ELF-1 (cell line): Measurements from ENCODE around the gene TTC21A.
A peak's percentile ranks its signal among the peaks of the same experiment; 100 is the strongest.

ENCODE experiments used
- DNase-seq: peaks from one replicate; pipeline ENCODE4 v3.0.0-alpha.2; 2016; ENCODE audit warnings: low read depth, low spot score

Gene TTC21A

GRCh38 chr3:39114456-39114855 lies 7.0 kb downstream of the TTC21A start:
- no peak for DNase-seq

DNA sequence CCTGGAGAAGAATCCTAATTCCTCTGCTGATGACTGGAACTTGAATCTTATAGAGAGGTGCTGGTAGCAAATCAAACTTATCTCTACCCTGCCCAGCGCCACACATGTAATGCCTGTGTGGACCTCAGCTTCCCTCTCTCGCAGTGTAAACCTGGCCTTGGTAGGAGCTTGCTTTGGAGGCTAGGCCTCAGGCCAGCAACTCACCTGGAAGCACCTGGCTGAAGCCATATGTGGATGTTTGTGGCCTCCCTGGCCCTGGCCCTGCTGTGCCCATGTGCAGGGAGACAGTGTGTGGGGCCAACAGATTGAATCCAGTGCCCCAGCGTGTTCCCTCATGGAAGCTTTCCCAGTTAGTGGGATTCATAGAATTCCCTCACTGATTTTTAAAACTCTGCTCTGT lies 8.4 kb downstream of the TTC21A start:
- no peak for DNase-seq

DNA sequence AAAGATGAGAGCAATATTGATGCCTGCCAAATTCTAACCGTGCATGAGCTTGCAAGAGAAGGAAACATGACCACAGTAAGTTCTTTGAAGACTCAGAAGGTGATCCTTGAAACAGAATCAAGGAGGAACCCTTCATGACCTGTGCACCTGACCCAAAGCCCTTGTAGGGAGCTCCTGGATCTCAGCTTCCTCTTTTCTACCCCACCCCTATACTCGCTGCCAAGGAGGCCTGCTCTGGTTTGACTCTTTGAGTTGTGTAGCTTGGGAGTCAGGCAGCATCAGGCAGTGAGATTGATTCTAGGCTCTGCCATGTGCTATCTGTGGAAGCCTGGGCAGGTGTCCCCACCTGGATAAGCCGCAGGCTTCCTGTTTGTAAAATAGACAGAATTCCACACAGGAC lies 10.6 kb downstream of the TTC21A start:
- no peak for DNase-seq

DNA sequence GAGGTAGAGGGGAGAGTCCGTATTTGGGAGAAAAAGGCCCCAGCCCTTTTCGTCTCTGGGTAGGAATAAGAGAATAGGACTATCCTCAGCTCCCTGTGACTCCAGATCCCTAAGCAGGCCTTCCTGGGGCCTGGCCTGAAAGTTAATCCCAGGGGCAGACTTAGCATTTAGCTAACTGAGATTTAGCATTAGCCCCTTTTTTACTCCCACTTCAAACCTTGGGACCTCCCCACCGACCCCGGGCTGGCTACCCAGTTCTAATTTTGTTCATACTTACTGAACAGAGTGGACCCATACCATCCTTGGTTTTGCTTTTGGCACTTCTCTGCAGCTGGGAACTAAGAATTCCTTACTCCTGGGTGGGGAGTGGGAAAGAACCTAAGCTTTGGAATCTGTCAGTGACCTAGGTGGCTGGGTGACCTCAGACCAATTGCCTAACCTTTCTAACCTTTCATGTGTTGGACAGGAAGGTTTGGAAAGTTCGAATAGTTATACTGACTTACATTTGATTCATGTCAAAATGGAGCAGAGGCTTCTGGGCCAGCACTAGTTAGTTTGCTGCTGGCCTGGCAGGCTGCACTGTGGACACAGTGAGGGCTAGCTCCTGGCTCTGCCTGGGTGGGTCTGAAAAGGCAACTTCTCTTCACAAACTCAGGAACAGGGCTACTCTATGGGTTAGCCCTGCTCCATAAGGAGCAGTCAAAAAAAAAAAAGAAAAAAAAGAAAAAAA lies 11.6 kb downstream of the TTC21A start:
- no peak for DNase-seq

- DNase-seq: no peak
These were observed 14.1 kb downstream of the TTC21A start for GRCh38 chr3:39121621-39122020.

- no peak for DNase-seq
These were observed 15.3 kb downstream of the TTC21A start for GRCh38 chr3:39122813-39123212.

DNA sequence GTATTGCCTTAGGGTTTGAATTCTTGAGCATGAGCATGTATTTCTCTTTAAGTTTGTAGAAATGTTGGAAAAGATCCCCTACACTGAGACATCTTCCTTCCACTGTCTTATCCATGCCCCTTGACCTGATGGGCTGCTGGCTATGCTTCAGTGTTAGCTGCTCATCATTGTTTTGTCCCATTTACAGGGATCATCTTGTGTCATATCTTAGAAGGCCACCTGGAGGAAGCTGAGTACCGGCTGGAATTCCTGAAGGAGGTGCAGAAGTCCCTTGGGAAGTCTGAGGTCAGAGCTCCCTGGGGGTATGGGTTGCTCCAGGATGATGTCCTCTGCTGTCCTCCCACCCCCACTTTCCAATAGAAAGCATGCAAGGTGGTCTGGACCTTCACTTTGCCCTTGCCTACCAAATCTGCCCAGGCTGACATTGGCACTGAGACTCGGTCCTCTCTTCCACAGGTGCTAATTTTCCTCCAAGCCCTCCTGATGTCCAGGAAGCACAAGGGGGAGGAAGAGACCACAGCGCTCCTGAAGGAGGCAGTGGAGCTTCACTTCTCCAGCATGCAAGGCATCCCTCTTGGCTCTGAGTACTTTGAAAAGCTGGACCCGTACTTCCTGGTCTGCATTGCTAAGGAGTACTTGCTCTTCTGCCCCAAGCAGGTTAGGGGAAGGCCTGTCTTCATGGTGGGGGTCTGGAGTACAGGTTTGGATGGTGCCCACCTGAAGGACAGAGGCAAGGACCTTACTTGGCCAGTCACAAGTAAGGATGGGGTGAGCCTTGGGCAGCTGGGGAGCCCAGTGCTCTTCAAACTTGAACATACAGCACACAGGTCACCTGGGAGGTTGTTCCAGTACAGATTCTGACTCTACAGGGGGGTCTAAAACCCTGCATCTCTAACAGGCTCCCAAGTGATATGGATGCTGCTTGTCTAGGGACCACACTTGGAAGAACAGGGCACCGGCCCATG lies 17.7 kb downstream of the TTC21A start:
- DNase-seq: peak; percentile 71

- no peak for DNase-seq
These were observed 18.5 kb downstream of the TTC21A start for GRCh38 chr3:39125841-39126500.

GRCh38 chr3:39126532-39127071 lies 19.1 kb downstream of the TTC21A start:
- peak; percentile 65 for DNase-seq

DNA sequence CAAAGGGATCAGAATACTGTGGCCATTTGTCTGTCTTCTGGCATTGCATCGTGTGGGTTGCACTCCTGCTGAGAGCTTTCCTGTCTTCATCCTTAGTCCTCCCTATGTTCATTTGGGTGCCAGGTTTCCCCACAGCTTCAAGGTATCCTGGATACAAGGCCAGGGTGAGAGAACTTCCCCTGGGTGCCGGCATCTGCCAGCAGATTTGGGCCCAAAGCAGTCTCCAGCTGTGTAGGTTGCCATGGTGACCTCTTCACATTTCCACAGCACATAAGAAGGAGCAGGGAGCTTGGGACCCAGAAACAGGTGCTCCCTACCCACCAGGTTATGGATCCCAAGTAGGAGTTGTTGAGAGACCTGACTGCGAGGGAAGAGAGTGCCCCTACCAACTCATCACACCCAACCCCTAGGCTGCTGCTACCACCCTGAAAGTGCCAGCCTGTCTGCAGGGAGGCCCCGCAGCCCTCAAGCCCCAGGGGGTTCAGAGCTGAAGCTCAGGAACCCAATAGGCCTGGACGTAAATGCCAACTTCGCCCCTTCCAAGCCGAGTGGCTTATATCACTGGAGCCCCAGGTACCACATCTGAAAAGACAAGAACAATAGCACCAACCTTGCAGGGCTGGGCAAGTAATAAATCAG lies 19.9 kb downstream of the TTC21A start:
- no peak for DNase-seq

DNA sequence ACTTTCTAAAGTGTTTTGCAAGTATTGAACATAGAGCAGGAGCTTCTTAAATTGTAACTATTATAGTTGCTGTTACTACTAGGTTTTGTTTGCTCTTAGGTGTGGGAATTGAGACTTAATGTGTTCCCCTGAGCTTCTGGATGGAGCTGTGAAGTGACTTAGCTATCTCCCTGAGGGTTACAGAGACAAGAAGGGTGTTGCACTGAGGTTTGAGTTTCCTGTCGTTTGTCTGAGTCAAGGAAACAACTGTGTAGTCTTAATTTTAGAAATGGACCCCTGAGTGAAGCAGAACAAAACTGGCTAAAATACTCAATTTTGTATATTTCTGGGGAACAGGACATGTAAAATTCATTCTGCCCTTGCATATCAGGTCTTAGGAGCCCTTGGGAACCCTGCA lies 20.4 kb downstream of the TTC21A start:
- DNase-seq: no peak

GRCh38 chr3:39128951-39129350 lies 21.5 kb downstream of the TTC21A start:
- DNase-seq: no peak

DNA sequence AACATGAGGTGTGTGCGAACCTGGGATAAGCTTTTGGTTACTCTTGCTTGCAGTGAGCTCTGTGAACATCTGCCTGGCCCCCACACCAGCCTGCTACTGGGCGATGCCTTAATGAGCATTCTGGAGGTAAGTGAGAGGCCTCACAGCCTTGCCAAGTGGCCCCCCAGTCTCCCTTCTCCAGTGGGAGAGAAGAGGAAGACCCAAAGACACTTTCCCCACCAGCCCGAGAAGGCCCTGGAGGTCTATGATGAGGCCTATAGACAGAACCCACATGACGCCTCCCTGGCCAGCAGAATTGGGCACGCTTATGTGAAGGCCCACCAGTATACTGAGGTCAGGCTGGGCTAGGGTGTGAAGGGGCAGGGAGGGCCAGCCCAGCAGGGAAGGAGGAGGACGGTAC lies 22.5 kb downstream of the TTC21A start:
- DNase-seq: no peak

GRCh38 chr3:39130693-39131265 lies 23.3 kb downstream of the TTC21A start:
- DNase-seq: no peak

- no peak for DNase-seq
These were observed 24.9 kb downstream of the TTC21A start for GRCh38 chr3:39132096-39133092.

DNA sequence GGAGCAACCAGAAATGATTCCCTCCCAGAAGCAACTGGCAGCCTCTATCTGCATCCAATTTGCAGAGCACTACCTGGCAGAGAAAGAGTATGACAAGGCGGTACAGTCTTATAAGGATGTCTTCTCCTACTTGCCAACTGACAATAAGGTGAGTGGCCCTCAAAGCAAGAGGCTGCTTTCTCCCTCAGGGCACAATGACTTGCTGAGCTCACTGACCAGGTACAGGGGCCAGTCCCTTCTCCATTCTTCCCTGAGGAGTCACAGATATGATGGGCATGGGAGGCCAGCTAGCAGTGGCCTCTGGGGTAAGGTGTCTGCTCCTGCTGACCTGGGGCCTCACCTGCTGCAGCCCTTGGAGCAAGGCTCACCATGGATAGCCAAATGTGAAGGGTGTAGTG lies 25.6 kb downstream of the TTC21A start:
- DNase-seq: no peak

DNA sequence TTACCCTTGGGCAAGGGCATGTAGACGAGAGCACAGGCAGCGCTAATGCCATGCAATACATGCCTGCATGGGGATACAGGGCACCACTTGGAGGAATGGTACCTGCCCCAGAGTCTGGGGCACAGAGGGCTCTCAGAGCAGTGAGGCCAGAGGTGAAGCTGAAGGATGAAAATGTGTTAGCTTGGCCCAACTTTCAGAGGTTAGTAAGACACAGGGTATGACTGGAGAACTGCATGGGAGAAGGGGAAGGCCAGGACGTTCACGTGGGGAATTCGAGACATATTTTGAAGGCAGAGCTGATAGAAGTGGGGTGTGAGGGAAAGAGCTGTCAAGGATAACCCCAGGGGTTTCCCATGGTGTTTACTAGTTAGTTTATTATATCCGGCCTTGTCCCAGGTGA lies 26.3 kb downstream of the TTC21A start:
- DNase-seq: no peak

- no peak for DNase-seq
These were observed 26.8 kb downstream of the TTC21A start for GRCh38 chr3:39134305-39134704.

GRCh38 chr3:39135170-39135805 lies 27.8 kb downstream of the TTC21A start:
- no peak for DNase-seq
